Suppressor macrophage (primary cell): ENCODE data around the gene SRRM4.
A peak's percentile ranks its signal among the peaks of the same experiment; 100 is the strongest.
"Not testable (repeated sequence)": the region's sequence is repeated elsewhere in the genome, so short reads cannot be mapped to it uniquely, and the experiment has no call there.

Source experiments
- DNase-seq, 4 experiments: peaks; one replicate each; pipeline ENCODE4 v3.0.0-alpha.2; 2020 to 2022

SRRM4 gene

DNA sequence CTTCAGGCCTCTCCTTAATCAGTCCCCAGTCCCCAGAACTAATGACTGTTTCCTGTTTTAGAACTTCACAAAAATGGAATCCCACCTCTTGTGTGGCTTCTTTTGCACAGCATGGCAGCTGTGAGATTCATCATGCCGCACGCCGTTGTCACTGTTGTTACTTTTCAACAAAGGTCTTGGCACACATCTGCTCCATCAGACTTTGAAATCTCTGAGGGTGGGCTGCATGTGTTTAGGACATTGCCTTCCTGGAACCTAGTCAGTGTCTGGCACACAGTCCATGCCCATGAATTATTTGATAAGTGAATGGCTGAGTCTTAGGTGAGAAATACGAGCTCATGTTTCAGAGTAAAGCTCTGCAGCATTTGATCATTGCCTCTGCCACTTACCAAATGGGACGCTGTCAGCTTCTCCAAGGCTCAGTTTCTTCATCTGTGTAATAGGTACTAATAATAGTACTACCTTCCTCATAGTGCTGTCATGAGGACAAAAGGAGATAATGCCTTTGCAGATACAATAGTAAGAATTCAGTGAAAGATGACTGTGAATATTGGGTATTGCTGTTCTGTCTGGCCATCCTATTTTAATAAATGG, 90.4 kb downstream of the SRRM4 start:
- no peak for DNase-seq

- no peak for DNase-seq
Observed at GRCh38 chr12:119072440-119072839, 91.1 kb downstream of the SRRM4 start.

DNA sequence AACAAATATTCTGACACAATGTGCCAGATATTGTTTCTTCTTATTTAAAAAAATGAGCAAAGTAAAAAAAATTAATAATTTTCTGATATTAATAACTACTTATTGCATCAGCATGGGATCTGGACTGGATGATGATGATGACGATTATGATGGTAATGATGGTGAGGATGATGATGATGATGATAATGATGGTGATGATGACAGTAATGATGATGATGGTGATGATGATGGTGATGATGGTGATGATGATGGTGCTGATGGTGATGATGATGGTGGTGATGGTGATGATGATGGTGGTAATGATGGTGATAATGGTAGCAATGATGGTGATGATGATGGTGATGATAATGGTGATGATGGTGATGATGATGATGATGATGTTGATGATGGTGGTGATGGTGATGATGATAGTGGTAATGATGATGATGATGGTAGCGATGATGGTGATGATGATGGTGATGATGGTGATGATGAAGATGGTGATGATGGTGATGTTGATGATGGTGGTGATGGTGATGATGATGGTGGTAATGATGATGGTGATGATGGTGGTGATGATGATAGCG, 94.0 kb downstream of the SRRM4 start:
- no peak for DNase-seq

DNA sequence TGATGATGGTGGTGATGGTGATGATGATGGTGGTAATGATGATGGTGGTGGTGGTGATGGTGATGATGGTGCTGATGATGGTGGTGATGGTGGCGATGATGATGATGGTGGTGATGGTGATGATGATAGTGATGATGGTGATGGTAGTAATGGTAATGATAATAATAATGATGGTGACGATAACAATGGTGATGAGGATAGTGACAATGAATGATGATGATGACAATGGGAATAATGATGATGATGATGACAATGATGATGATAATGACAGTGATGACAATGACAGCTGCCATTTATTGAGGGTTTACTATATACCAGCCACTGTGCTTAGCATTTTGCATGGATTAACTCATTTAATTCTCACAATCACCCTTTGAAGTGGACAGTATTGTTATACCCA, 94.6 kb downstream of the SRRM4 start:
- no peak for DNase-seq

DNA sequence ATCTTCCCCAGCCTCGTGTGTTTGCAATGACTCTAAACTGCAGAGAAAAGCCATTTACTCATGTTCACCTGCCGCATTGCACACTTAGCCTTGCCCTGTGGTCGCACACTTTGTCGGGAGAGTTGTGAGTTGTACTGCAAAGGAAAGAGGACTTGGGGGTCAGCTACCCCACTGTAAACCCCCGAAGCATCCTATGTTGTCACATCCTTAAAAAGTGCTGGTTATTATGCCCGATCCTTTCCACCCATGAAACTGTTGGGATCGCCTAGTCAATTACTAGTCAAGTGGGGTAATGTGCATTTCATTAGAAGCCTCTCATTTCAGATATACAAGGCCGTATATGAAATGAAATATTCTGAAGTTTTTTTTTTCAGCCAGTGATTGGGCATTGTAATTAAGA, 98.2 kb downstream of the SRRM4 start:
- DNase-seq: no peak

- no peak for DNase-seq
Observed at GRCh38 chr12:119082016-119082415, 100.7 kb downstream of the SRRM4 start.

DNA sequence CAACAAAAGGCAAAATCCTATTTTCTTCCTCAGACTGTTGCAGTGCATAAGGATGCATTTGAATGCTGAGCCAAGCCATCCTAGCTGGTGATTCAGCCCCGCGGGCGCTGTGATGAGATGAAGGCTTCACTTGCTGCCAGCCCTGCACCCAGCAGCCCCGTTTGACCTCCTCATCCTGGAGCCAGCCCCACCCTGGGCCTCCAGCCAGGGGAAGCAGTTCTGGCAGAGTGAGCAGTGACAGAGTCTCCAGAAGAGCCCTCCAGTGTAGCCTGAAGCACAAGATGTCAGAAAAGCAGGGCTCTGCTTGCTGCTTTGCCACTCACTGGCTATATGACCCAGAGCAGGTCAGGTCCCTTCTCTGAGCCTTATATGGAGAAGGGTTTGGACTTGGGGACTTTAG, 101.2 kb downstream of the SRRM4 start:
- no peak for DNase-seq

- no peak for DNase-seq
Observed at GRCh38 chr12:119088685-119089379, 107.5 kb downstream of the SRRM4 start.

GRCh38 chr12:119089380-119090013, 108.2 kb downstream of the SRRM4 start:
- no peak for DNase-seq

DNA sequence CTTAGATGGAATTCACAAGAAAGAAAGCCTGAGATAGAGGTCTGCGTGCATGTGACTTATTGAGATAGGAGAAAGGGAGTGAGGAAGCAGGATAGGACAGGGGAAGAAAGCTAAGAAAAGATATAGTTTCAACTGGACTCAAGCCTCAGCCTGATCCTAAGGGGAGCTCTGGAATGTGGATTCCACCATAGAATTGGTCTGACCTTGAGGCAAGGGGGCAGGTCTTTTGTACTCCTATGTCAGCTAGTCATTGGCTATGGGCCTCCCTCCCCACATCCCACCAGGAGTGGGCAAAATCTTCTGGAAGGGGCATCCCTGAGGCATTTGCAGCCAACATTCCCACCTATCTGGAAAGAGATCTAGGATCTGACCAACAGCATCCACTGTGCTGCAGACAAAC, 108.9 kb downstream of the SRRM4 start:
- no peak for DNase-seq

- no peak for DNase-seq
Observed at GRCh38 chr12:119090865-119091264, 109.5 kb downstream of the SRRM4 start.

DNA sequence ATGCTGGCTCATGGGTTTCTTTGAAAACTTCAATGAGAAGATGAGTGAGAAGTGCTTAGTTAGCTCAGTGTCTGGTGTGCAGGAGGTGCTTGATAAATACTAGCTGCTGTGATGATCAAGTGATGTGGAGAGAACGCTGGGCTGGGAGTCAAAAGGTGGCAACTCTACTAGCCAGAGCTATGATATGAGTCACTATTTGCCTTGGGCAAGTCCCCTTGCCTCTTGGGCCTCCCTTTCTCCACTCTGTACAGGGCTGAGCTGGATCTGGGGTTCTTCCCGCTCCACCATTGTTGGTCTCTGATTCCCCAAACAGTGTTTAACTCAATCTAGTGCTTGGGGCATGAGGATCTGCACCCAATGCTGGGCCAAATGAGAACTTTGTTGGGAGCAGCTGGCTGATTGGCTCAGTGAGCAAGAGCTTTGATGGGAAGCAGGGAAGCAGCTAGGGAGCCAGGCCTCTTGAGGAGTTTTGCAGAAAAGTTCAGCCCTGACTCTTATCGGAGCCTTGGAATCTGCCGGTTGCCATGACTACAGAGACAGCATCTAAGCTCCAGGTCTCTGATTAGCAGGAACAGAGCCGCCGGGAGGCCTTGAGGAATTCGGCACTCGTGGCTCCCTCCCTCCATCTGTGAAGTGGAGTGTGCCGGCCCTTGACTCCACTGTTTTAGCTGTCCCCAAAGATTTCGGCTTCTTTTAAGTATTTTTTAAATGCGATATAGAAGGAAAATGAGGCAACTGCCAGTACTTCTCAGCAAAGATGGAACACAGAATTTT, 115.3 kb downstream of the SRRM4 start:
- DNase-seq: no peak

GRCh38 chr12:119100933-119101332, 119.6 kb downstream of the SRRM4 start:
- no peak for DNase-seq

DNA sequence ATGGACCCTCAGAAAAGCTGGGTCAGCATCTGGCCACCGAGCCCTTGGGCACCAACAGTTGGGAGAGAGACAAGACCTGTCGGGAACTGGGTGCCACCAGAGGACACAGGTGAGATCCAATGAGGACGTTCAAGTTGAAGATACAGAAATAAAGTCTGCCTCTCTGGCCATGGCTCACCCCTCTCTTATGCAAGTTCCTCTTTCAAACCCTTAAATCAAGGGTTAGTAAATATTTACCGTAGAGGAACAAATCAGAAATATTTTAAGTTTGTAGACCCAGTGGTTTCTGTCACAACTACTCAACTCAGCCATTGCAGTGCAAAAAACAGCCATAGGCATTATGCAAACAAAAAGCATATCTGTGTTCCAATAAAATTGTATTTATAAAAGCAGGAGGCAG, 120.9 kb downstream of the SRRM4 start:
- no peak for DNase-seq

DNA sequence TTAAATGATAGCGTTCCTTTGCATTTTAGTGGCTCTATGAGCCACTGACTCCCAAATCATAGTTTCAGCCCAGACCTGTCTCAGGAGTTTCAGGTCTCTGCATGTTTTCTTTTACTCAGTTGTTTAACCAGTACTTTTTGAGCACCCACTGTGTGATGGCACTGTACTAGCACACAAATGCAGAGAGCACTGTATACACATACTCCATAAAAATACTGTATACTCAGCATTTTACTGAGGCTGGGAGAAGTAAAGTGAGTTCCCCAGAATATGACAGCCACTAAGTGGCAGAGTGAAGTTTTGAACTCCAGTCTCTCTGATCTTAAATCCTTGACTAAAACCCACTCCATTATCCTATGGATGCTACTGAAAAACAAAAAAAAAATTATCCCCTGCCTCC, 121.4 kb downstream of the SRRM4 start:
- no peak for DNase-seq

- DNase-seq: not testable (repeated sequence)
Observed at GRCh38 chr12:119104969-119105368, 123.6 kb downstream of the SRRM4 start.

- no peak for DNase-seq
Observed at GRCh38 chr12:119113496-119113986, 132.2 kb downstream of the SRRM4 start.

GRCh38 chr12:119114294-119114693, 133.0 kb downstream of the SRRM4 start:
- DNase-seq: no peak

- peak; percentile 52 to 70 (median 66) for DNase-seq
Observed at GRCh38 chr12:119115296-119115905, 134.1 kb downstream of the SRRM4 start.

DNA sequence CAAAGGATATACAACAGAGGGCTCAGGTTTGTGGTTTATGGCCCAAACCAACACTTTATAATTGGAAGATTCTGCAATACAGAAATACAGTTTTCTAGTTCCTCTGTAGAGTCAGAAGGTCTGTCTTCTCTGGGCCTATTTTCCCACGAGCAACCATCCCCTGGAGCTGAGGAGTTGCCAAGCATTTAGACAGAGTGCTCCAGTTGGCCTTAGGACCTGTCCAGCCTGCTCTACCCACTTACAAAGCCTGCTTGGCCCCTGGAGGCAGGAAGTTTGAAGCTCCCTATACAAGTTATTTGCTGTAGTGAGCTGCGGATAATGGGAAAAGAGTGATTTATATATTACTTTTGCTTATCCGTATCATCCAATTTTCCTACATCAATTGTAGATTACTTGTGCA, 136.6 kb downstream of the SRRM4 start:
- DNase-seq: no peak

DNA sequence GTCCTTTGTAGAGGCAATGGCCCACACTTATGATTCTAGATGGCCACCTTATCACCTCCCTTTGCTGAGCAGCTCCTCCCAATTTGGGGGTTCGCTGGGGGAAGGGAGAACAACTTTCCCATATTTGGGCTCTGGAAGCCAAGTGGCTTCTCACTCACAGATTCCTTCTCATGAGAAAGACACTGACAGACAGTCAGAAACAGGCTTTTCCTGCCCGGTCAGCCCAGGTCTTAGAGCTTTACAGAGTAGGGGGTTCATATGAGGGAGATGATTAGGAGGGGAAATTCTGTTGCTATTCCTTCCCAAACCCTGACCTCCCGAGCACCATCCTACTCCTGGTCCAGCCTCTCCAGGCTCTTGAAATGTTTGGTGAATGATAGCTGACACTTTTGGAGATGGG, 137.3 kb downstream of the SRRM4 start:
- DNase-seq: no peak

DNA sequence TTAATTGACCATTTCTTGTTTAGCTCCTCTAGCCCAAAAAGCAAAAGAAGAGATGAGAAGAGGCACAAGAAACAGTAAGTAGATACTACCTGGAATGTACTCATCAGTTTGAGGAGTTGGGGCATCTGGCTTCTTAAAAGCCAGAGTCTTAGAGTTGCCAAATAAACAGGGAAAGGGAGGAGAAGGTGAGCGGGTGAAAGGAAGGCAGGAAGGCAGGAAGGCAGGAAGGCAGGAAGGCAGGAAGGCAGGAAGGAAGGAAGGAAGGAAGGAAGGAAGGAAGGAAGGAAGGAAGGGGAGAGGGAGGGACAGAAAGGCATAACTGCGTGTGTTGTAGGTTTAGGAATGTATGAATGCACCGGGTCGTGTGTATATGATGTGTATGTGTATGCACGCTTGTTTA, 140.7 kb downstream of the SRRM4 start:
- no peak for DNase-seq

GRCh38 chr12:119122751-119123150, 141.4 kb downstream of the SRRM4 start:
- no peak for DNase-seq
